Fibroblast of lung (primary cell): ENCODE results near the gene CCDC157.

Experiments
- EZH2 ChIP-seq: IDR thresholded peaks from 2 replicates; pipeline ENCODE4 v1.5.1; 2012; ENCODE audit warnings: low read length, control low read depth, mild to moderate bottlenecking; ENCODE audit errors: missing control alignments
- TF ChIP-seq, protein P1 (sequence below), 2 donors: IDR thresholded peaks in 1 of 2; conservative IDR thresholded peaks in 1 of 2; 1 replicate in 1 of 2; 2 replicates in 1 of 2; pipeline ENCODE4 v1.5.1; 2011 to 2012; ENCODE audit warnings: low read length in 2 of 2, control low read depth in 1 of 2, inconsistent platforms in 1 of 2, low read depth in 1 of 2, mild to moderate bottlenecking in 1 of 2

DNA sequence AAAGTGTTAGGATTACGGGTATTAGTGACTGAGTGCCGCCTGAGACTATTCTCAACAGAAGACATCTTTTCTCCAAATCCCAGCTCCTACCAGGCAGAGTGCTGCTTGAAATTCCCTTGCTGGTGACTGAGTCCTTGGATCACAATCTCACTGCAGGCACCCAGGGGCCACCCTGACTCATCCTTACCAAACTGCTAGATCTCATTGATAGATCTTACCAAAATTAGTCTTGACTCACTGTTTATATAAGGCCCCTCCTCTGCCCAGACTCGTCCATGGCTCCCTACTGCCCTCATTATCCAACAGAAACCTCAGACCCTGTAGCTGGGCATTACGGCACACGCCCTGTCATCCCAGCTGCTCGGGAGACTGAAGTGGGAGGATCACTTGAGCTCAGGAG is 44.8 kb upstream of the CCDC157 start:
- TF ChIP-seq, protein P1, sequence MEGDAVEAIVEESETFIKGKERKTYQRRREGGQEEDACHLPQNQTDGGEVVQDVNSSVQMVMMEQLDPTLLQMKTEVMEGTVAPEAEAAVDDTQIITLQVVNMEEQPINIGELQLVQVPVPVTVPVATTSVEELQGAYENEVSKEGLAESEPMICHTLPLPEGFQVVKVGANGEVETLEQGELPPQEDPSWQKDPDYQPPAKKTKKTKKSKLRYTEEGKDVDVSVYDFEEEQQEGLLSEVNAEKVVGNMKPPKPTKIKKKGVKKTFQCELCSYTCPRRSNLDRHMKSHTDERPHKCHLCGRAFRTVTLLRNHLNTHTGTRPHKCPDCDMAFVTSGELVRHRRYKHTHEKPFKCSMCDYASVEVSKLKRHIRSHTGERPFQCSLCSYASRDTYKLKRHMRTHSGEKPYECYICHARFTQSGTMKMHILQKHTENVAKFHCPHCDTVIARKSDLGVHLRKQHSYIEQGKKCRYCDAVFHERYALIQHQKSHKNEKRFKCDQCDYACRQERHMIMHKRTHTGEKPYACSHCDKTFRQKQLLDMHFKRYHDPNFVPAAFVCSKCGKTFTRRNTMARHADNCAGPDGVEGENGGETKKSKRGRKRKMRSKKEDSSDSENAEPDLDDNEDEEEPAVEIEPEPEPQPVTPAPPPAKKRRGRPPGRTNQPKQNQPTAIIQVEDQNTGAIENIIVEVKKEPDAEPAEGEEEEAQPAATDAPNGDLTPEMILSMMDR (conservative IDR thresholded peaks at IDR 0.05 in 1 of 2, IDR thresholded peaks at IDR 0.05 in 1 of 2; ENCODE audit: low read depth in 1 of 2, low read length in 2 of 2), result no peak
- no peak for TF ChIP-seq EZH2
